OCI-LY1 (cell line): ENCODE measurements around the gene CNEP1R1.

Experiments used
- CTCF ChIP-seq: fragments of 200-600 bp; sonication (generic), shearing (Covaris generic); IDR thresholded peaks from 2 replicates; pipeline ENCODE4 v1.5.1; 2017; ENCODE audit warnings: mild to moderate bottlenecking, antibody characterized with exemption, low read length, moderate library complexity, mixed read lengths
- EZH2 ChIP-seq: fragments of 200-600 bp; sonication (generic), shearing (Covaris generic); IDR thresholded peaks from 2 replicates; pipeline ENCODE4 v1.8.0; 2017; ENCODE audit warnings: borderline replicate concordance, mixed run types, mild to moderate bottlenecking, antibody characterized with exemption, low read length, moderate library complexity, mixed read lengths

- no peak for TF ChIP-seq CTCF
- TF ChIP-seq EZH2, result no peak
These were observed 44.0 kb downstream of the CNEP1R1 start for GRCh38 chr16:50069060-50069459.
